ENCODE measurements around the gene TRMT2A.

- TF ChIP-seq POLR2A (IDR thresholded peaks at IDR 0.05; ENCODE audit: low read depth, low read length) (no peak), POLR2AphosphoS5 (IDR thresholded peaks at IDR 0.05; ENCODE audit: low read depth, low read length) (no peak)
Observed at GRCh38 chr22:20148414-20148813, 31.4 kb upstream of the TRMT2A start.

Data from GM12891 (cell line).